Spleen (tissue), 11 donors: Measurements from ENCODE around the gene LGR6. TPM values are rescaled to one million over a fixed set of nuclear protein-coding genes. Genes with fewer than 3 reads are reported as not detected.
"Not testable (repeated sequence)": the region's sequence is repeated elsewhere in the genome, so short reads cannot be mapped to it uniquely, and the experiment has no call there.

Experiments
- DNase-seq: peaks from one replicate; pipeline ENCODE4 v3.0.0-alpha.2; 2020
- H3K27ac ChIP-seq, 8 donors: fragments of 200-600 bp; sonication (generic) in 7 of 8; 1 replicate in 4 of 8; 2 replicates in 4 of 8; pipeline versions ENCODE4 v1.5.0 to v1.8.0; 2016 to 2021; ENCODE audit warnings: inconsistent platforms in 4 of 8, mild to moderate bottlenecking in 4 of 8, moderate library complexity in 1 of 8
- H3K27me3 ChIP-seq, 7 donors: fragments of 200-600 bp; sonication (generic) in 6 of 7; replicated peaks in 1 of 7; 1 replicate in 4 of 7; 2 replicates in 3 of 7; pipeline versions ENCODE4 v1.5.0 to v1.8.0; 2016 to 2021; ENCODE audit warnings: inconsistent platforms in 3 of 7, mild to moderate bottlenecking in 1 of 7
- H3K36me3 ChIP-seq, 6 donors: fragments of 200-600 bp; sonication (generic) in 5 of 6; 1 replicate in 4 of 6; 2 replicates in 2 of 6; pipeline versions ENCODE4 v1.5.0 to v1.8.0; 2016 to 2021; ENCODE audit warnings: inconsistent platforms in 2 of 6
- H3K4me1 ChIP-seq, 6 donors: fragments of 200-600 bp; sonication (generic) in 5 of 6; 1 replicate in 3 of 6; 2 replicates in 3 of 6; pipeline versions ENCODE4 v1.5.0 to v1.8.0; 2016 to 2021; ENCODE audit warnings: inconsistent platforms in 3 of 6
- H3K4me3 ChIP-seq, 8 donors: fragments of 200-600 bp; sonication (generic) in 7 of 8; 1 replicate in 4 of 8; 2 replicates in 4 of 8; pipeline versions ENCODE4 v1.5.0 to v1.8.0; 2016 to 2021; ENCODE audit warnings: inconsistent platforms in 4 of 8, mild to moderate bottlenecking in 4 of 8, moderate library complexity in 2 of 8
- H3K9me3 ChIP-seq, 8 donors: fragments of 200-600 bp; sonication (generic) in 7 of 8; 1 replicate in 4 of 8; 2 replicates in 4 of 8; pipeline versions ENCODE4 v1.5.0 to v1.8.0; 2016 to 2021; ENCODE audit warnings: inconsistent platforms in 4 of 8
- CTCF ChIP-seq, 11 experiments: fragments of 200-600 bp in 7 of 11; fragments of 450-650 bp in 4 of 11; sonication (generic) in 4 of 11; IDR thresholded peaks in 8 of 11; conservative IDR thresholded peaks in 3 of 11; 1 replicate in 7 of 11; 2 replicates in 4 of 11; pipeline versions ENCODE4 v1.4.0 to v1.8.0; 2016 to 2021; ENCODE audit warnings: antibody characterized with exemption in 11 of 11, inconsistent platforms in 4 of 11, mild to moderate bottlenecking in 1 of 11
- POLR2A ChIP-seq, 3 donors: fragments of 450-650 bp; IDR thresholded peaks; one replicate each; pipeline ENCODE4 v1.5.1; 2017; ENCODE audit warnings: antibody characterized with exemption in 3 of 3, mild to moderate bottlenecking in 1 of 3
- POLR2AphosphoS5 ChIP-seq, 3 donors: sonication (generic); formaldehyde crosslinking; IDR thresholded peaks; one replicate each; pipeline ENCODE4 v1.5.1; 2017; ENCODE audit warnings: antibody characterized with exemption in 3 of 3
- WGBS, 5 donors: extraction: QIAGEN DNeasy Blood & Tissue Kit in 3 of 5; methylation state at CpG; one replicate each; pipeline versions ENCODE4 v1.1.5 to v1.1.7; 2013 to 2018; 5-methylcytosine and 5-hydroxymethylcytosine counted together
- intact Hi-C: fragments of 100-400 bp; cut with DNase I; formaldehyde crosslinking; loops from one replicate; pipeline ENCODE4 v1.15.0; 2023; ENCODE audit warnings: low total_unique reads
- polyA plus RNA-seq, 3 donors: library from polyadenylated mRNA; stranded (reverse); fragments of 200-250 nt; gene quantifications; one replicate each; pipeline ENCODE4 v1.2.1, GENCODE V29; 2013
- total RNA-seq, 7 donors: library from RNA; depleted of rRNA in 3 of 7; stranded (reverse); fragments of >200 nt in 3 of 7; fragmentation: NEBNext Ultra II Directional in 4 of 7; extraction: Animal tissue kit (Norgen Biotek cat#: 25700) in 4 of 7; gene quantifications; one replicate each; pipeline versions ENCODE4 v1.1.0 to v1.2.1, GENCODE V29; 2016 to 2021
- donor health status: healthy with polysubstance abuse.
- donor health status: DM: no; HTN: no; CAD: no; lungs with moderate emphysema.
- donor health status: DM: no; HTN: no; CAD: no.
- donor health status: Bipolar disorder and iron deficiency.
- donor health status: healthy.
- donor health status: DM: no; HTN: no; CAD: no.
- donor health status: DM: yes; HTN: yes; CAD: no.

The LGR6 gene
- total and polyA plus RNA-seq, 10 donors = 0.61 to 24.5 (median 5.3) TPM

GRCh38 chr1:202235003-202235660, 41.5 kb downstream of the LGR6 start:
- Histone ChIP-seq H3K9me3 (no peaks in the 10 kb centered on the region), H3K27me3 (peaks cover 0 to 20% (median 10%) of the 10 kb centered on the region in 7 donors), H3K4me3 (no peak overlapping the region), H3K27ac (no peak overlapping the region), H3K4me1 (no peaks in the 10 kb centered on the region), H3K36me3 (no peaks in the 10 kb centered on the region)
- WGBS, 5 donors = 71 to 86% (median 78%) methylated on average over 7 of the region's 7 CpGs
- peak; percentile 46 for DNase-seq
- intact Hi-C loops = no loop called here
- no peak for TF ChIP-seq POLR2AphosphoS5 (IDR thresholded peaks at IDR 0.05)
- TF ChIP-seq POLR2A (IDR thresholded peaks at IDR 0.05) = no peak
- TF ChIP-seq CTCF (IDR thresholded peaks at IDR 0.05 in 8 of 11, conservative IDR thresholded peaks at IDR 0.05 in 3 of 11) = no peak

GRCh38 chr1:202235856-202236837, 42.5 kb downstream of the LGR6 start:
- Histone ChIP-seq H3K36me3 (no peaks in the 10 kb centered on the region), H3K27ac (peak overlapping the region in 1 of 8 donors; percentile 6), H3K4me3 (no peak overlapping the region), H3K4me1 (no peaks in the 10 kb centered on the region), H3K27me3 (peaks cover 0 to 20% (median 10%) of the 10 kb centered on the region in 7 donors), H3K9me3 (no peaks in the 10 kb centered on the region)
- no peak for TF ChIP-seq POLR2AphosphoS5 (IDR thresholded peaks at IDR 0.05)
- TF ChIP-seq POLR2A (IDR thresholded peaks at IDR 0.05) = no peak
- TF ChIP-seq CTCF (IDR thresholded peaks at IDR 0.05 in 8 of 11, conservative IDR thresholded peaks at IDR 0.05 in 3 of 11) = peak; percentile 66 to 92 (median 89)
- WGBS, 5 donors = 67 to 71% (median 70%) methylated on average over 18 to 19 of the region's 19 CpGs
- peak; percentile 83 for DNase-seq
- intact Hi-C loops = no loop called here

GRCh38 chr1:202237052-202237451, 43.5 kb downstream of the LGR6 start:
- TF ChIP-seq CTCF (IDR thresholded peaks at IDR 0.05 in 8 of 11, conservative IDR thresholded peaks at IDR 0.05 in 3 of 11) (peak in 5 of 11 experiments; percentile 16 to 54 (median 28)), POLR2AphosphoS5 (IDR thresholded peaks at IDR 0.05) (no peak), POLR2A (IDR thresholded peaks at IDR 0.05) (no peak)
- intact Hi-C loops = no loop called here
- no peaks in the 10 kb centered on the region for H3K9me3 ChIP-seq
- DNase-seq = peak; percentile 61
- 45 to 51% (median 47%) methylated on average over 8 of the region's 8 CpGs for WGBS, 5 donors
- H3K4me3 ChIP-seq = no peak overlapping the region
- H3K27me3 ChIP-seq = peaks cover 0 to 20% (median 10%) of the 10 kb centered on the region in 7 donors
- H3K27ac ChIP-seq = no peak overlapping the region
- no peaks in the 10 kb centered on the region for H3K36me3 ChIP-seq
- H3K4me1 ChIP-seq = no peaks in the 10 kb centered on the region

GRCh38 chr1:202238914-202239313, 45.3 kb downstream of the LGR6 start:
- Histone ChIP-seq H3K4me1 (no peaks in the 10 kb centered on the region), H3K27ac (no peak overlapping the region), H3K36me3 (no peaks in the 10 kb centered on the region), H3K9me3 (no peaks in the 10 kb centered on the region), H3K4me3 (no peak overlapping the region), H3K27me3 (peaks cover 0 to 20% (median 10%) of the 10 kb centered on the region in 7 donors)
- TF ChIP-seq CTCF (IDR thresholded peaks at IDR 0.05 in 8 of 11, conservative IDR thresholded peaks at IDR 0.05 in 3 of 11) = no peak
- TF ChIP-seq POLR2AphosphoS5 (IDR thresholded peaks at IDR 0.05) = no peak
- TF ChIP-seq POLR2A (IDR thresholded peaks at IDR 0.05) = no peak
- 92 to 96% (median 93%) methylated on average over 22 of the region's 22 CpGs for WGBS, 5 donors
- intact Hi-C loops = no loop called here
- DNase-seq = peak; percentile 43

GRCh38 chr1:202240226-202240625, 46.6 kb downstream of the LGR6 start:
- 61 to 88% (median 68%) methylated on average over 3 of the region's 3 CpGs for WGBS, 5 donors

More at GRCh38 chr1:202240226-202240625, 46.6 kb downstream of the LGR6 start:
- H3K4me1 ChIP-seq, H3K27ac ChIP-seq, intact Hi-C loops, H3K4me3 ChIP-seq, DNase-seq, H3K36me3 ChIP-seq, H3K9me3 ChIP-seq: not testable (repeated sequence)
- H3K27me3 ChIP-seq = peaks cover 0 to 20% (median 10%) of the 10 kb centered on the region in 7 donors
